Stimulated activated memory B cell treated with anti-CD40 and anti-IgM and Interleukin-4, amounts not matched to agents 10 μg/mL and 1 μg/mL and 100 μg/mL, for 72 hours (primary cell): Measurements from ENCODE around the gene PHKA2.

Experiments
- ATAC-seq: fragments of 150-1000 bp; cut with Tn5 transposase; 2 replicates; pipeline ENCODE4 v1.10.0; 2021
- H3K27ac Mint-ChIP-seq: one replicate; pipeline ENCODE4 v1.8.0; 2022; ENCODE audit warnings: mild to moderate bottlenecking, mixed read lengths
- H3K27me3 Mint-ChIP-seq: one replicate; pipeline ENCODE4 v1.8.0; 2022; ENCODE audit warnings: mixed read lengths
- H3K36me3 Mint-ChIP-seq: one replicate; pipeline ENCODE4 v1.8.0; 2022; ENCODE audit warnings: mixed read lengths
- H3K4me1 Mint-ChIP-seq: one replicate; pipeline ENCODE4 v1.8.0; 2022; ENCODE audit warnings: mixed read lengths
- H3K4me3 Mint-ChIP-seq: one replicate; pipeline ENCODE4 v1.8.0; 2022; ENCODE audit warnings: mild to moderate bottlenecking, moderate library complexity, mixed read lengths
- H3K9me3 Mint-ChIP-seq: one replicate; pipeline ENCODE4 v1.8.0; 2022; ENCODE audit warnings: mixed read lengths

Gene PHKA2

GRCh38 chrX:18893536-18893935 is 90.4 kb downstream of the PHKA2 start:
- Mint-ChIP-seq H3K36me3 (peaks cover 6% of the 10 kb centered on the region), H3K4me1 (no peaks in the 10 kb centered on the region), H3K4me3 (no peak overlapping the region), H3K27ac (no peak overlapping the region), H3K9me3 (no peaks in the 10 kb centered on the region), H3K27me3 (no peaks in the 10 kb centered on the region)
- ATAC-seq: no peak

GRCh38 chrX:18892899-18893298 is 91.0 kb downstream of the PHKA2 start:
- Mint-ChIP-seq H3K4me1 (no peaks in the 10 kb centered on the region), H3K27me3 (no peaks in the 10 kb centered on the region), H3K27ac (no peak overlapping the region), H3K9me3 (no peaks in the 10 kb centered on the region), H3K36me3 (peaks cover 6% of the 10 kb centered on the region), H3K4me3 (no peak overlapping the region)
- no peak for ATAC-seq

GRCh38 chrX:18891548-18891945 is 92.4 kb downstream of the PHKA2 start:
- no peak overlapping the region for H3K27ac Mint-ChIP-seq
- no peaks in the 10 kb centered on the region for H3K9me3 Mint-ChIP-seq
- H3K4me3 Mint-ChIP-seq: no peak overlapping the region
- no peaks in the 10 kb centered on the region for H3K27me3 Mint-ChIP-seq
- H3K4me1 Mint-ChIP-seq: peaks cover 12% of the 10 kb centered on the region
- no peak for ATAC-seq
- peaks cover 6% of the 10 kb centered on the region for H3K36me3 Mint-ChIP-seq

- Mint-ChIP-seq H3K36me3 (peaks cover 2% of the 10 kb centered on the region), H3K4me1 (peaks cover 18% of the 10 kb centered on the region), H3K27me3 (no peaks in the 10 kb centered on the region), H3K9me3 (no peaks in the 10 kb centered on the region), H3K4me3 (no peak overlapping the region), H3K27ac (no peak overlapping the region)
- ATAC-seq: no peak
Measured at GRCh38 chrX:18890724-18891547, 93.0 kb downstream of the PHKA2 start.

- no peak for ATAC-seq
- Mint-ChIP-seq H3K4me3 (no peak overlapping the region), H3K4me1 (peaks cover 27% of the 10 kb centered on the region), H3K27ac (no peak overlapping the region), H3K27me3 (no peaks in the 10 kb centered on the region), H3K9me3 (no peaks in the 10 kb centered on the region), H3K36me3 (no peaks in the 10 kb centered on the region)
Measured at GRCh38 chrX:18890049-18890381, 93.9 kb downstream of the PHKA2 start.

GRCh38 chrX:18889346-18890048 is 94.4 kb downstream of the PHKA2 start:
- Mint-ChIP-seq H3K27ac (no peak overlapping the region), H3K36me3 (no peaks in the 10 kb centered on the region), H3K9me3 (no peaks in the 10 kb centered on the region), H3K4me1 (peaks cover 27% of the 10 kb centered on the region), H3K4me3 (no peak overlapping the region), H3K27me3 (no peaks in the 10 kb centered on the region)
- ATAC-seq: no peak

- no peak overlapping the region for H3K27ac Mint-ChIP-seq
- H3K4me3 Mint-ChIP-seq: no peak overlapping the region
- H3K36me3 Mint-ChIP-seq: no peaks in the 10 kb centered on the region
- no peaks in the 10 kb centered on the region for H3K9me3 Mint-ChIP-seq
- peaks cover 27% of the 10 kb centered on the region for H3K4me1 Mint-ChIP-seq
- no peaks in the 10 kb centered on the region for H3K27me3 Mint-ChIP-seq
- ATAC-seq: no peak
Measured at GRCh38 chrX:18888281-18888680, 95.6 kb downstream of the PHKA2 start.

- Mint-ChIP-seq H3K27me3 (no peaks in the 10 kb centered on the region), H3K4me3 (peak overlapping the region; percentile 91), H3K36me3 (no peaks in the 10 kb centered on the region), H3K9me3 (no peaks in the 10 kb centered on the region), H3K27ac (peak overlapping the region; percentile 97), H3K4me1 (peaks cover 27% of the 10 kb centered on the region)
- ATAC-seq: no peak
Measured at GRCh38 chrX:18887825-18888212, 96.1 kb downstream of the PHKA2 start.

- Mint-ChIP-seq H3K4me3 (peak overlapping the region; percentile 91), H3K27me3 (no peaks in the 10 kb centered on the region), H3K36me3 (no peaks in the 10 kb centered on the region), H3K4me1 (peaks cover 27% of the 10 kb centered on the region), H3K9me3 (peaks cover 2% of the 10 kb centered on the region), H3K27ac (peak overlapping the region; percentile 97)
- no peak for ATAC-seq
Measured at GRCh38 chrX:18887177-18887824, 96.6 kb downstream of the PHKA2 start.

- peaks cover 3% of the 10 kb centered on the region for H3K9me3 Mint-ChIP-seq
- peaks cover 27% of the 10 kb centered on the region for H3K4me1 Mint-ChIP-seq
- peak overlapping the region; percentile 91 for H3K4me3 Mint-ChIP-seq
- no peaks in the 10 kb centered on the region for H3K36me3 Mint-ChIP-seq
- no peaks in the 10 kb centered on the region for H3K27me3 Mint-ChIP-seq
- peak; percentile 89 for ATAC-seq
- H3K27ac Mint-ChIP-seq: peak overlapping the region; percentile 97
Measured at GRCh38 chrX:18886344-18887161, 97.4 kb downstream of the PHKA2 start.

GRCh38 chrX:18886005-18886343 is 97.9 kb downstream of the PHKA2 start:
- Mint-ChIP-seq H3K4me3 (peak overlapping the region; percentile 91), H3K27me3 (no peaks in the 10 kb centered on the region), H3K27ac (peak overlapping the region; percentile 97), H3K4me1 (peaks cover 27% of the 10 kb centered on the region), H3K36me3 (no peaks in the 10 kb centered on the region), H3K9me3 (peaks cover 3% of the 10 kb centered on the region)
- peak; percentile 61 for ATAC-seq

- H3K4me3 Mint-ChIP-seq: peak overlapping the region; percentile 91
- peaks cover 3% of the 10 kb centered on the region for H3K9me3 Mint-ChIP-seq
- H3K27me3 Mint-ChIP-seq: no peaks in the 10 kb centered on the region
- peaks cover 27% of the 10 kb centered on the region for H3K4me1 Mint-ChIP-seq
- H3K36me3 Mint-ChIP-seq: no peaks in the 10 kb centered on the region
- H3K27ac Mint-ChIP-seq: peak overlapping the region; percentile 97
- no peak for ATAC-seq
Measured at GRCh38 chrX:18885328-18886004, 98.4 kb downstream of the PHKA2 start.

- ATAC-seq: no peak
- no peaks in the 10 kb centered on the region for H3K27me3 Mint-ChIP-seq
- no peak overlapping the region for H3K4me3 Mint-ChIP-seq
- H3K9me3 Mint-ChIP-seq: peaks cover 3% of the 10 kb centered on the region
- no peaks in the 10 kb centered on the region for H3K36me3 Mint-ChIP-seq
- no peak overlapping the region for H3K27ac Mint-ChIP-seq
- peaks cover 27% of the 10 kb centered on the region for H3K4me1 Mint-ChIP-seq
Measured at GRCh38 chrX:18884916-18885315, 99.0 kb downstream of the PHKA2 start.

- ATAC-seq: no peak
- H3K4me1 Mint-ChIP-seq: peaks cover 27% of the 10 kb centered on the region
- no peaks in the 10 kb centered on the region for H3K27me3 Mint-ChIP-seq
Measured at GRCh38 chrX:18883961-18884765, 99.8 kb downstream of the PHKA2 start.

More at GRCh38 chrX:18883961-18884765, 99.8 kb downstream of the PHKA2 start:
- Mint-ChIP-seq H3K9me3 (peaks cover 3% of the 10 kb centered on the region), H3K36me3 (no peaks in the 10 kb centered on the region), H3K27ac (no peak overlapping the region), H3K4me3 (no peak overlapping the region)
